Measurements from ENCODE around the gene LINGO3. TPM values are rescaled to one million over a fixed set of nuclear protein-coding genes. Genes with fewer than 3 reads are reported as not detected.
A peak's percentile ranks its signal among the peaks of the same experiment; 100 is the strongest.

Gene LINGO3
- polyA plus RNA-seq, 1 donor (not counting 4 experiments of a cell fraction or from before 2014, with no cell fraction given) = not detected

GRCh38 chr19:2266183-2266993, 41.6 kb downstream of the LINGO3 start:
- peaks cover 13% of the 10 kb centered on the region for H4K20me1 ChIP-seq (ENCODE audit: control insufficient read depth, extremely low read depth, insufficient read depth, low read length)
- H3K4me2 ChIP-seq (ENCODE audit: control insufficient read depth, extremely low read depth, insufficient read depth, low read depth, low read length) = no peak overlapping the region
- no peak for DNase-seq (ENCODE audit: low read depth, low spot score)
- H3K9me1 ChIP-seq (ENCODE audit: control insufficient read depth, extremely low read depth, insufficient read depth, low read length) = no peaks in the 10 kb centered on the region
- peaks cover 3% of the 10 kb centered on the region for H3K4me1 ChIP-seq (ENCODE audit: control insufficient read depth, extremely low read depth, insufficient read depth, low read length)
- no peak for FAIRE-seq
- no peak for TF ChIP-seq CTCF (optimal IDR thresholded peaks at IDR 0.05 in 1 of 3, IDR thresholded peaks at IDR 0.05 in 1 of 3, conservative IDR thresholded peaks at IDR 0.05 in 1 of 3; ENCODE audit: extremely low read depth in 1 of 3, insufficient read depth in 2 of 3, low read length in 3 of 3)
- no peak for TF ChIP-seq EZH2 (IDR thresholded peaks at IDR 0.05; ENCODE audit: low read length)
- no peak overlapping the region for H3K4me3 ChIP-seq (ENCODE audit: control insufficient read depth in 2 of 3, extremely low read depth in 1 of 3, insufficient read depth in 2 of 3, low read depth in 1 of 3, low read length in 3 of 3)
- H3K9ac ChIP-seq (ENCODE audit: control insufficient read depth, extremely low read depth, insufficient read depth, low read length) = no peak overlapping the region
- H3K36me3 ChIP-seq (ENCODE audit: control insufficient read depth in 2 of 2, extremely low read depth in 1 of 2, insufficient read depth in 2 of 2, low read length in 2 of 2) = no peaks in the 10 kb centered on the region
- no peaks in the 10 kb centered on the region for H3K9me3 ChIP-seq (ENCODE audit: control insufficient read depth, low read depth, low read length)
- peak overlapping the region; percentile 47 for H2AFZ ChIP-seq (ENCODE audit: control insufficient read depth, low read length)
- no peaks in the 10 kb centered on the region for H3K27me3 ChIP-seq (ENCODE audit: control insufficient read depth, extremely low read depth, insufficient read depth, low read length)
- H3K27ac ChIP-seq (ENCODE audit: control insufficient read depth, insufficient read depth, low read length) = no peak overlapping the region
- dilution Hi-C loops (cut with MboI; ENCODE audit: extremely low pct_ligation_motif_present, low sequenced_read_pairs) = no loop called here
- H3K79me2 ChIP-seq (ENCODE audit: control insufficient read depth, insufficient read depth, low read length) = peaks cover 20% of the 10 kb centered on the region

- no peak overlapping the region for H3K4me2 ChIP-seq (ENCODE audit: control insufficient read depth, extremely low read depth, insufficient read depth, low read depth, low read length)
- no peak overlapping the region for H2AFZ ChIP-seq (ENCODE audit: control insufficient read depth, low read length)
- no peaks in the 10 kb centered on the region for H3K27me3 ChIP-seq (ENCODE audit: control insufficient read depth, extremely low read depth, insufficient read depth, low read length)
- no peaks in the 10 kb centered on the region for H3K36me3 ChIP-seq (ENCODE audit: control insufficient read depth in 2 of 2, extremely low read depth in 1 of 2, insufficient read depth in 2 of 2, low read length in 2 of 2)
- H3K4me1 ChIP-seq (ENCODE audit: control insufficient read depth, extremely low read depth, insufficient read depth, low read length) = no peaks in the 10 kb centered on the region
- TF ChIP-seq CTCF (optimal IDR thresholded peaks at IDR 0.05 in 1 of 3, IDR thresholded peaks at IDR 0.05 in 1 of 3, conservative IDR thresholded peaks at IDR 0.05 in 1 of 3; ENCODE audit: extremely low read depth in 1 of 3, insufficient read depth in 2 of 3, low read length in 3 of 3) (peak; percentile 62 to 73 (median 72)), EZH2 (IDR thresholded peaks at IDR 0.05; ENCODE audit: low read length) (no peak)
- H3K9me1 ChIP-seq (ENCODE audit: control insufficient read depth, extremely low read depth, insufficient read depth, low read length) = no peaks in the 10 kb centered on the region
- H3K79me2 ChIP-seq (ENCODE audit: control insufficient read depth, insufficient read depth, low read length) = no peaks in the 10 kb centered on the region
- no peak overlapping the region for H3K4me3 ChIP-seq (ENCODE audit: control insufficient read depth in 2 of 3, extremely low read depth in 1 of 3, insufficient read depth in 2 of 3, low read depth in 1 of 3, low read length in 3 of 3)
- dilution Hi-C loops (cut with MboI; ENCODE audit: extremely low pct_ligation_motif_present, low sequenced_read_pairs) = no loop called here
- no peak overlapping the region for H3K9ac ChIP-seq (ENCODE audit: control insufficient read depth, extremely low read depth, insufficient read depth, low read length)
- FAIRE-seq (no peak), DNase-seq (ENCODE audit: low read depth, low spot score) (no peak)
- no peaks in the 10 kb centered on the region for H4K20me1 ChIP-seq (ENCODE audit: control insufficient read depth, extremely low read depth, insufficient read depth, low read length)
- no peaks in the 10 kb centered on the region for H3K9me3 ChIP-seq (ENCODE audit: control insufficient read depth, low read depth, low read length)
- H3K27ac ChIP-seq (ENCODE audit: control insufficient read depth, insufficient read depth, low read length) = no peak overlapping the region
Observed at GRCh38 chr19:2261438-2262172, 46.3 kb downstream of the LINGO3 start.

Measured in keratinocyte (primary cell).